Endothelial cell of umbilical vein (primary cell): ENCODE results near the gene CCNT2. TPM values are rescaled to one million over a fixed set of nuclear protein-coding genes. Genes with fewer than 3 reads are reported as not detected.

ENCODE experiments used
- BruUV-seq: library from RNA; stranded (reverse); fragments of 400-500 nt; replicated peaks from 2 replicates; lab custom pipeline; 2021; lab: Mats Ljungman, UMichigan
- CTCF ChIA-PET: fragments of 300-600, 350-600 bp; sonication (Branson Sonifier 250); formaldehyde crosslinking; loops from one replicate; lab custom pipeline; 2021; ENCODE audit warnings: antibody characterized with exemption, inconsistent platforms; lab: Charles Lee
- POLR2A ChIA-PET: fragments of 300-600, 350-600 bp; sonication (Branson Sonifier 250); formaldehyde crosslinking; loops from one replicate; lab custom pipeline; 2021; ENCODE audit warnings: antibody characterized with exemption, inconsistent platforms; lab: Charles Lee
- DNase-seq: peaks from one replicate; pipeline ENCODE4 v3.0.0-alpha.2; 2011; ENCODE audit warnings: low read depth, low spot score
- FAIRE-seq: peaks from 2 replicates; lab custom pipeline; 2011; peaks lifted over from hg19 to GRCh38; lab: Jason Lieb, UNC
- H2AFZ ChIP-seq: 2 replicates; pipeline ENCODE4 v1.6.0; 2012; ENCODE audit warnings: low read depth, low read length, control low read depth, inconsistent platforms
- H3K27ac ChIP-seq: 2 replicates; pipeline ENCODE4 v1.5.1; 2011; ENCODE audit warnings: low read depth, mild to moderate bottlenecking, control low read depth, low read length, moderate library complexity; ENCODE audit not compliant: insufficient read depth
- H3K27me3 ChIP-seq, 2 experiments: 2 replicates each; pipeline versions ENCODE4 v1.6.0 to v1.6.1; 2011; ENCODE audit warnings: low read length in 2 of 2, mixed read lengths in 1 of 2; ENCODE audit not compliant: control insufficient read depth in 2 of 2, insufficient read depth in 2 of 2
- H3K36me3 ChIP-seq, 2 experiments: 2 replicates in 1 of 2; 3 replicates in 1 of 2; pipeline ENCODE4 v1.5.1; 2011; ENCODE audit warnings: low read length in 2 of 2, mild to moderate bottlenecking in 1 of 2, moderate library complexity in 1 of 2; ENCODE audit not compliant: control insufficient read depth in 2 of 2, insufficient read depth in 2 of 2; ENCODE audit errors: extremely low read depth in 1 of 2
- H3K4me1 ChIP-seq: 3 replicates; pipeline ENCODE4 v1.5.1; 2011; ENCODE audit warnings: mild to moderate bottlenecking, low read length; ENCODE audit not compliant: control insufficient read depth, insufficient read depth; ENCODE audit errors: extremely low read depth
- H3K4me2 ChIP-seq: 2 replicates; pipeline ENCODE4 v1.6.1; 2011; ENCODE audit warnings: low read length, control low read depth, mixed read lengths; ENCODE audit not compliant: insufficient read depth
- H3K4me3 ChIP-seq, 3 experiments: fragments of 200-600 bp in 1 of 3; sonication (generic), shearing (Covaris generic) in 1 of 3; replicated peaks in 1 of 3; 2 replicates each; pipeline ENCODE4 v1.5.1; 2011 to 2016; ENCODE audit warnings: control low read depth in 3 of 3, low read length in 3 of 3, mild to moderate bottlenecking in 2 of 3, inconsistent platforms in 1 of 3, low read depth in 1 of 3, moderate library complexity in 1 of 3; ENCODE audit not compliant: insufficient read depth in 1 of 3
- H3K79me2 ChIP-seq: 2 replicates; pipeline ENCODE4 v1.6.0; 2012; ENCODE audit warnings: low read length, inconsistent platforms; ENCODE audit not compliant: control insufficient read depth, insufficient read depth
- H3K9ac ChIP-seq: replicated peaks from 2 replicates; pipeline ENCODE3; 2011; ENCODE audit warnings: low read length, control low read depth; ENCODE audit not compliant: insufficient read depth; ENCODE audit errors: extremely low read depth
- H3K9me1 ChIP-seq: replicated peaks from 3 replicates; pipeline ENCODE4 v1.6.0; 2011; ENCODE audit warnings: mild to moderate bottlenecking, low read length; ENCODE audit not compliant: control insufficient read depth, insufficient read depth; ENCODE audit errors: extremely low read depth
- H3K9me3 ChIP-seq: replicated peaks from 2 replicates; pipeline ENCODE4 v1.5.1; 2012; ENCODE audit warnings: low read length, inconsistent platforms; ENCODE audit not compliant: control insufficient read depth, insufficient read depth
- H4K20me1 ChIP-seq: replicated peaks from 2 replicates; pipeline ENCODE3; 2011; ENCODE audit warnings: mild to moderate bottlenecking, low read length; ENCODE audit not compliant: control insufficient read depth, insufficient read depth; ENCODE audit errors: extremely low read depth
- CTCF ChIP-seq, 2 donors: IDR thresholded peaks; 1 replicate in 1 of 2; 2 replicates in 1 of 2; pipeline ENCODE4 v1.5.1; 2011; ENCODE audit warnings: low read length in 2 of 2, mild to moderate bottlenecking in 2 of 2, moderate library complexity in 2 of 2, control low read depth in 1 of 2, inconsistent platforms in 1 of 2, low read depth in 1 of 2; ENCODE audit not compliant: insufficient read depth in 1 of 2; ENCODE audit errors: extremely low read depth in 1 of 2
- EZH2 ChIP-seq: IDR thresholded peaks from 2 replicates; pipeline ENCODE4 v1.6.1; 2012; ENCODE audit warnings: borderline replicate concordance, low read depth, mild to moderate bottlenecking, moderate library complexity, low read length, inconsistent platforms; ENCODE audit not compliant: severe bottlenecking
- FOS ChIP-seq: IDR thresholded peaks from 2 replicates; pipeline ENCODE4 v1.6.1; 2011; ENCODE audit warnings: mild to moderate bottlenecking, low read length, moderate library complexity, borderline replicate concordance; ENCODE audit not compliant: insufficient read depth
- GATA2 ChIP-seq: IDR thresholded peaks from 2 replicates; pipeline ENCODE4 v1.7.0; 2011; ENCODE audit warnings: low read depth, mild to moderate bottlenecking, moderate library complexity, mixed read lengths, low read length; ENCODE audit not compliant: insufficient read length, insufficient read depth
- JUN ChIP-seq: IDR thresholded peaks from 2 replicates; pipeline ENCODE4 v1.6.1; 2011; ENCODE audit warnings: borderline replicate concordance, low read depth; ENCODE audit not compliant: insufficient read length, insufficient read depth
- MYC ChIP-seq: IDR thresholded peaks from one replicate; pipeline ENCODE4 v1.6.1; 2011; ENCODE audit warnings: mild to moderate bottlenecking, low read depth, low read length
- POLR2A ChIP-seq: IDR thresholded peaks from 2 replicates; pipeline ENCODE4 v1.6.1; 2012; ENCODE audit warnings: low read depth, mild to moderate bottlenecking, control low read depth, low read length
- POLR2AphosphoS5 ChIP-seq: IDR thresholded peaks from 2 replicates; pipeline ENCODE4 v1.6.1; 2012; ENCODE audit warnings: low read depth, mild to moderate bottlenecking, control low read depth, low read length, moderate library complexity; ENCODE audit not compliant: insufficient read depth
- dilution Hi-C: fragments of 300-500 bp; cut with MboI; formaldehyde crosslinking; loops from one replicate; pipeline ENCODE4 v1.15.0; 2019; ENCODE audit warnings: low sequenced_read_pairs; ENCODE audit not compliant: extremely low pct_ligation_motif_present
- intact Hi-C: fragments of 100-400 bp; cut with micrococcal nuclease; formaldehyde crosslinking; loops from one replicate; pipeline ENCODE4 v1.10.0; 2022
- polyA plus RNA-seq, 4 experiments: library from polyadenylated mRNA; depleted of rRNA in 3 of 4; stranded (reverse) in 3 of 4; unstranded in 1 of 4; fragments of >200 nt; gene quantifications; 2 replicates each; pipeline versions ENCODE4 v1.2.1 to v1.2.3, GENCODE V29; 2011 to 2012; ENCODE audit warnings: missing spikeins in 1 of 4
- total RNA-seq: library from RNA; stranded (reverse); gene quantifications from 2 replicates; pipeline ENCODE4 v1.2.3, GENCODE V29; 2021
- TF ChIP-seq, protein P1 (sequence below): IDR thresholded peaks from 2 replicates; pipeline ENCODE4 v1.6.1; 2011; ENCODE audit not compliant: insufficient read depth, insufficient read length

CCNT2 gene
- total and polyA plus RNA-seq, 2 donors (not counting 3 experiments of a cell fraction or from before 2014, with no cell fraction given): 10.3 to 35.5 TPM

GRCh38 chr2:134927195-134927594 is 8.6 kb downstream of the CCNT2 start:
- no peak for TF ChIP-seq JUN
- no peak for TF ChIP-seq POLR2A
- TF ChIP-seq CTCF (IDR thresholded peaks at IDR 0.05; ENCODE audit: extremely low read depth in 1 of 2, insufficient read depth in 1 of 2, low read depth in 1 of 2, low read length in 2 of 2): no peak
- no peak for TF ChIP-seq GATA2
- TF ChIP-seq EZH2: no peak
- TF ChIP-seq, protein P1, sequence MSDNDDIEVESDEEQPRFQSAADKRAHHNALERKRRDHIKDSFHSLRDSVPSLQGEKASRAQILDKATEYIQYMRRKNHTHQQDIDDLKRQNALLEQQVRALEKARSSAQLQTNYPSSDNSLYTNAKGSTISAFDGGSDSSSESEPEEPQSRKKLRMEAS: no peak
- no peak for TF ChIP-seq POLR2AphosphoS5
- TF ChIP-seq FOS: no peak
- TF ChIP-seq MYC: no peak
- no peak overlapping the region for H3K4me3 ChIP-seq
- POLR2A ChIA-PET: no interaction called here
- BruUV-seq: no TSS peak
- H3K4me1 ChIP-seq: peaks cover 6% of the 10 kb centered on the region
- H3K36me3 ChIP-seq: peaks cover 0 to 8% of the 10 kb centered on the region in 2 experiments
- H3K9me3 ChIP-seq: no peaks in the 10 kb centered on the region
- FAIRE-seq (no peak), DNase-seq (no peak)
- H3K27ac ChIP-seq: no peak overlapping the region
- peaks cover 100% of the 10 kb centered on the region for H3K79me2 ChIP-seq
- CTCF ChIA-PET: no interaction called here
- no peaks in the 10 kb centered on the region for H3K9me1 ChIP-seq
- H2AFZ ChIP-seq: no peak overlapping the region
- intact Hi-C loops: no loop called here
- H3K4me2 ChIP-seq: no peak overlapping the region
- no peaks in the 10 kb centered on the region for H3K27me3 ChIP-seq
- dilution Hi-C loops: no loop called here
- H4K20me1 ChIP-seq: peaks cover 30% of the 10 kb centered on the region
- H3K9ac ChIP-seq: no peak overlapping the region
